Endodermal cell (in vitro differentiated cells): ENCODE measurements around the gene CARS2. TPM values are rescaled to one million over a fixed set of nuclear protein-coding genes. Genes with fewer than 3 reads are reported as not detected.

Experiments
- DNase-seq: peaks from one replicate; pipeline ENCODE4 v3.0.0-alpha.2; 2017
- H3K27ac ChIP-seq: 2 replicates; pipeline ENCODE4 v1.5.1; 2013; ENCODE audit warnings: mild to moderate bottlenecking, low read depth, low read length, moderate library complexity
- H3K27me3 ChIP-seq: 2 replicates; pipeline ENCODE4 v1.6.1; 2013; ENCODE audit warnings: mild to moderate bottlenecking, low read length, moderate library complexity; ENCODE audit not compliant: insufficient read depth, control insufficient read depth, poor library complexity, severe bottlenecking
- H3K36me3 ChIP-seq: 2 replicates; pipeline ENCODE4 v1.7.0; 2013; ENCODE audit warnings: mild to moderate bottlenecking, low read length, moderate library complexity; ENCODE audit not compliant: control insufficient read depth, insufficient read depth
- H3K4me1 ChIP-seq: one replicate; pipeline ENCODE4 v1.7.0; 2013; ENCODE audit warnings: low read length; ENCODE audit not compliant: control insufficient read depth, insufficient read depth
- H3K4me3 ChIP-seq: 2 replicates; pipeline ENCODE4 v1.5.1; 2013; ENCODE audit warnings: mild to moderate bottlenecking, low read length, moderate library complexity
- H3K9ac ChIP-seq: 2 replicates; pipeline ENCODE4 v1.6.1; 2013; ENCODE audit warnings: mild to moderate bottlenecking, low read length, moderate library complexity; ENCODE audit not compliant: poor library complexity, severe bottlenecking; ENCODE audit errors: extremely low read depth
- H3K9me3 ChIP-seq: 2 replicates; pipeline ENCODE4 v1.6.1; 2013; ENCODE audit warnings: mild to moderate bottlenecking, low read length, moderate library complexity; ENCODE audit not compliant: control insufficient read depth
- H3K27ac Mint-ChIP-seq: 2 replicates; pipeline ENCODE4 v1.8.0; 2020; ENCODE audit warnings: mixed read lengths
- H3K27me3 Mint-ChIP-seq: 2 replicates; pipeline ENCODE4 v1.8.0; 2021; ENCODE audit warnings: mild to moderate bottlenecking, mixed read lengths; ENCODE audit not compliant: insufficient read depth
- H3K36me3 Mint-ChIP-seq: 2 replicates; pipeline ENCODE4 v1.8.0; 2020; ENCODE audit warnings: low read depth, mixed read lengths
- H3K4me1 Mint-ChIP-seq: 2 replicates; pipeline ENCODE4 v1.8.0; 2020; ENCODE audit warnings: mixed read lengths
- H3K4me3 Mint-ChIP-seq: 2 replicates; pipeline ENCODE4 v1.8.0; 2020; ENCODE audit warnings: mild to moderate bottlenecking, moderate library complexity, mixed read lengths
- H3K9me3 Mint-ChIP-seq: 2 replicates; pipeline ENCODE4 v1.8.0; 2020; ENCODE audit warnings: mild to moderate bottlenecking, mixed read lengths
- CTCF ChIP-seq: fragments of 200-600 bp; sonication (generic); conservative IDR thresholded peaks from 2 replicates; pipeline ENCODE4 v1.5.0; 2021; ENCODE audit warnings: antibody characterized with exemption, mild to moderate bottlenecking
- WGBS, 2 experiments: methylation state at CpG; one replicate each; pipeline versions ENCODE4 v1.1.5 to v1.1.7; 2013; ENCODE audit warnings: missing lambda C conversion rate in 2 of 2, mixed read lengths in 1 of 2; ENCODE audit not compliant: insufficient coverage in 1 of 2, insufficient read length in 1 of 2; 5-methylcytosine and 5-hydroxymethylcytosine counted together
- total RNA-seq, 2 donors: library from RNA; stranded (reverse); fragmentation: NEBNext Ultra II Directional in 1 of 2; extraction: Animal tissue kit (Norgen Biotek cat#: 25700) in 1 of 2; gene quantifications; 2 replicates in 1 of 2; 3 replicates in 1 of 2; pipeline ENCODE4 v1.2.1, GENCODE V29; 2021

CARS2 gene
- total RNA-seq, 2 donors from 2014 or later: 53.0 to 53.2 TPM

GRCh38 chr13:110706570-110707372 lies 855 bp upstream of the CARS2 start:
- peak overlapping the region; percentile 78 for H3K4me3 Mint-ChIP-seq
- 56 to 68% methylated on average over 4 to 8 of the region's 8 CpGs for WGBS, 2 experiments
- peak overlapping the region; percentile 28 for H3K9ac ChIP-seq

DNA sequence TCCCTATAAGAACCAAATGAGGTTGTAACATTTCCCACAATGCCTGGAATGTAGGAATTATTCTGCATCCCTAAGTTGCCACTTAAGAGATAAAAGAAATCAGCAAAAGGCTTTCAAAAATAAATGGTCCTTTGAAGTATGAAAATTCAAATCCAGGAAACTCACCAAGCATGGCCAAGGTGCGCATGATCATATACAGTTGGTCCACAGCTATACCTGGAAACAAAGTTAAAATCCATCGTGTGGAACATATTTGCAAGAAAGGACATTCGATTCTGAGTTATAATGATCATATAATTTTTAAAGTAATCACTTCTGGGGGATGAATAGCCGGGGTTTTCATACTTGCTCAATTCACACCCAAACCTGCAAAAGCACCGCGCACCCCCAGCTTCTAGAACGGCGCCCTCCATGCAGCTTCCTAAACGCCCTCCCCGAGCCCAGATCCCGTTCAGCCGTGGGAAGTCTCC lies 525 bp downstream of the CARS2 start:
- no peak for DNase-seq
- Histone ChIP-seq H3K9ac (peak overlapping the region; percentile 71), H3K36me3 (peaks cover 20% of the 10 kb centered on the region), H3K27ac (peak overlapping the region; percentile 42), H3K9me3 (no peaks in the 10 kb centered on the region), H3K27me3 (no peaks in the 10 kb centered on the region), H3K4me1 (peaks cover 4% of the 10 kb centered on the region), H3K4me3 (peak overlapping the region; percentile 86)
- Mint-ChIP-seq H3K27ac (peak overlapping the region; percentile 87), H3K4me1 (peaks cover 26% of the 10 kb centered on the region), H3K36me3 (peaks cover 13% of the 10 kb centered on the region), H3K27me3 (no peaks in the 10 kb centered on the region), H3K9me3 (no peaks in the 10 kb centered on the region), H3K4me3 (peak overlapping the region; percentile 78)
- no peak for TF ChIP-seq CTCF
- WGBS, 2 experiments: 8 to 9% methylated on average over 7 to 12 of the region's 12 CpGs

More at GRCh38 chr13:110706570-110707372, 855 bp upstream of the CARS2 start:
- Histone ChIP-seq H3K27ac (no peak overlapping the region), H3K27me3 (no peaks in the 10 kb centered on the region), H3K36me3 (peaks cover 7% of the 10 kb centered on the region), H3K4me1 (peaks cover 4% of the 10 kb centered on the region), H3K4me3 (peak overlapping the region; percentile 79), H3K9me3 (no peaks in the 10 kb centered on the region)
- TF ChIP-seq CTCF: no peak
- H3K27me3 Mint-ChIP-seq: no peaks in the 10 kb centered on the region
- H3K36me3 Mint-ChIP-seq: peaks cover 4% of the 10 kb centered on the region
- peaks cover 30% of the 10 kb centered on the region for H3K4me1 Mint-ChIP-seq
- H3K9me3 Mint-ChIP-seq: no peaks in the 10 kb centered on the region
- peak overlapping the region; percentile 86 for H3K27ac Mint-ChIP-seq
- DNase-seq: peak; percentile 53

DNA sequence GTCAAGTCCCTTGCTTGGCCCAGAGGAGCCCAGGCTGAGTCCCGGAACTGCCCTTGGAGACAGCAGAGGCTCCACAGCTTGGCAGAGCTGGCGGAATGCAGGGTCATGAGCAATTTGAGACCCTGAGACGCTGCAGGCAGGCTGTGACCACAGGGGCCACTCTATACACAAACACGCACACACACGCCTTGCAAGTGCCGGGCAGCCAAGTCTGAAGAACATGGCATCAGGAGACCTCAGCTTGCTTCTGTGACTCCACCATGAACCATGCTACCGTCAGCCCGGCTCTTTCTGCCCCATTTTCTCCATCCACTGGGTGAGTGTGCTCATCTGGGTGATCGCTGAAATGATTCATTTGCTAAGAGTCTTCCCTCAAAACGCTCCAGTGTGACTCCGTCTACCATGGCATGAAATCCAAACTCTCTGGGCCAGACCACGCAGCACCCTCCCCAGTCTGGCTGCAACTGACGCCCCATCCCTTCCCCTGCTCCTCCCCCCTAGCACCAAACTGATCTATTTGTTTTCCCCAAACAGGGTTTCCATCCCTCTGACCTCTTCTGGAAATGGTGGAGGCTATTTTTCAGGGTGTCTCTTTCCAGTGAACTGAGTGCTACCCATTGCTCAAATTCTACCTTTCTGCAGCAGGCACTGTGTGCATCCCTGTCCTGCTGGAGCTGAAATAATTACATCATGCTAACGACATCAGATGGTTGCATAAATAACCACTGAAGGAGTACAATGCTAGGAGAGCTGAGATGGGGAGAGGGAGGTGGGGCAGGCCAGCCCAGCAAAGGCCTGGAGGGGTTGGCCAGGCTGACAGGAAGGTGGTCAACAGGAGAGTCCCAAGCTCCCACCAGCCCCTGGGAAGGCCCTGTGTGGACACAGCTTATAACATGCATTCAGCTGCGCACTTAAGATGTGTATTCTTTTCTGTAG lies 3.1 kb downstream of the CARS2 start:
- Mint-ChIP-seq H3K9me3 (no peaks in the 10 kb centered on the region), H3K4me3 (no peak overlapping the region), H3K27ac (no peak overlapping the region), H3K27me3 (no peaks in the 10 kb centered on the region), H3K36me3 (peaks cover 36% of the 10 kb centered on the region), H3K4me1 (peaks cover 26% of the 10 kb centered on the region)
- no peaks in the 10 kb centered on the region for H3K9me3 ChIP-seq
- peaks cover 43% of the 10 kb centered on the region for H3K36me3 ChIP-seq
- H3K27ac ChIP-seq: peak overlapping the region; percentile 26
- TF ChIP-seq CTCF: no peak
- H3K9ac ChIP-seq: no peak overlapping the region
- no peaks in the 10 kb centered on the region for H3K27me3 ChIP-seq
- 90 to 95% methylated on average over 12 to 14 of the region's 15 CpGs for WGBS, 2 experiments
- peak overlapping the region; percentile 11 for H3K4me3 ChIP-seq
- peaks cover 4% of the 10 kb centered on the region for H3K4me1 ChIP-seq
- DNase-seq: peak; percentile 51
